H9 (cell line): ENCODE measurements around the gene DUSP23. TPM values are rescaled to one million over a fixed set of nuclear protein-coding genes. Genes with fewer than 3 reads are reported as not detected.
A peak's percentile ranks its signal among the peaks of the same experiment; 100 is the strongest.

Experiments
- DNase-seq: peaks from one replicate; pipeline ENCODE4 v3.0.0-alpha.2; 2017
- H2AFZ ChIP-seq: one replicate; pipeline ENCODE4 v1.6.1; 2013; ENCODE audit warnings: mild to moderate bottlenecking, low read length, control low read depth, moderate library complexity
- H2AK5ac ChIP-seq: 2 replicates; pipeline ENCODE4 v1.6.1; 2013; ENCODE audit warnings: low read length, control low read depth, mixed read lengths; ENCODE audit not compliant: insufficient read length
- H2BK120ac ChIP-seq: one replicate; pipeline ENCODE4 v1.6.1; 2013; ENCODE audit warnings: low read depth, mild to moderate bottlenecking, low read length, control low read depth, inconsistent platforms; ENCODE audit not compliant: poor library complexity, severe bottlenecking
- H2BK12ac ChIP-seq: 2 replicates; pipeline ENCODE4 v1.6.1; 2013; ENCODE audit warnings: low read length, control low read depth, mixed read lengths, low read depth; ENCODE audit not compliant: insufficient read length
- H2BK15ac ChIP-seq: 2 replicates; pipeline ENCODE4 v1.6.1; 2013; ENCODE audit warnings: low read depth, low read length, control low read depth
- H2BK20ac ChIP-seq: one replicate; pipeline ENCODE4 v1.6.1; 2013; ENCODE audit warnings: low read depth, mild to moderate bottlenecking, low read length, control low read depth, inconsistent platforms; ENCODE audit not compliant: poor library complexity, severe bottlenecking
- H2BK5ac ChIP-seq: 2 replicates; pipeline ENCODE4 v1.6.1; 2013; ENCODE audit warnings: low read length, control low read depth, mixed read lengths; ENCODE audit not compliant: insufficient read length
- H3K14ac ChIP-seq: 2 replicates; pipeline ENCODE4 v1.6.1; 2013; ENCODE audit warnings: low read length, control low read depth; ENCODE audit not compliant: insufficient read depth
- H3K18ac ChIP-seq: 2 replicates; pipeline ENCODE4 v1.6.1; 2013; ENCODE audit warnings: low read depth, mild to moderate bottlenecking, mixed read lengths, low read length, control low read depth; ENCODE audit not compliant: insufficient read length
- H3K23ac ChIP-seq: 2 replicates; pipeline ENCODE4 v1.6.1; 2013; ENCODE audit warnings: low read length, control low read depth, mixed read lengths, low read depth; ENCODE audit not compliant: insufficient read length
- H3K23me2 ChIP-seq: 2 replicates; pipeline ENCODE4 v1.6.1; 2013; ENCODE audit warnings: low read depth, mild to moderate bottlenecking, mixed read lengths, low read length, control low read depth; ENCODE audit not compliant: insufficient read length, poor library complexity, severe bottlenecking
- H3K27ac ChIP-seq: 2 replicates; pipeline ENCODE4 v1.5.1; 2013; ENCODE audit warnings: low read length, control low read depth, mixed read lengths, low read depth; ENCODE audit not compliant: insufficient read length
- H3K27me3 ChIP-seq: 2 replicates; pipeline ENCODE4 v1.6.1; 2013; ENCODE audit warnings: low read length, control low read depth, inconsistent platforms; ENCODE audit not compliant: insufficient read depth
- H3K4ac ChIP-seq: 2 replicates; pipeline ENCODE4 v1.6.1; 2013; ENCODE audit warnings: low read depth, mild to moderate bottlenecking, control low read depth, inconsistent platforms, low read length, moderate library complexity
- H3K4me1 ChIP-seq: 2 replicates; pipeline ENCODE4 v1.6.1; 2013; ENCODE audit warnings: low read length, control low read depth, inconsistent platforms; ENCODE audit not compliant: insufficient read depth
- H3K4me2 ChIP-seq: 2 replicates; pipeline ENCODE4 v1.6.1; 2013; ENCODE audit warnings: low read length, control low read depth, mixed read lengths; ENCODE audit not compliant: insufficient read length, insufficient read depth
- H3K56ac ChIP-seq: 2 replicates; pipeline ENCODE4 v1.6.1; 2013; ENCODE audit warnings: low read depth, mild to moderate bottlenecking, mixed read lengths, low read length, control low read depth; ENCODE audit not compliant: insufficient read length
- H3K79me1 ChIP-seq: 2 replicates; pipeline ENCODE4 v1.6.1; 2013; ENCODE audit warnings: low read depth, mild to moderate bottlenecking, moderate library complexity, low read length, control low read depth, inconsistent platforms; ENCODE audit not compliant: insufficient read depth, poor library complexity, severe bottlenecking
- H3K79me2 ChIP-seq: 2 replicates; pipeline ENCODE4 v1.6.1; 2013; ENCODE audit warnings: low read length, control low read depth, inconsistent platforms; ENCODE audit not compliant: insufficient read depth
- H3K9ac ChIP-seq: 2 replicates; pipeline ENCODE4 v1.6.1; 2013; ENCODE audit warnings: low read length, control low read depth, mixed read lengths; ENCODE audit not compliant: insufficient read length; ENCODE audit errors: extremely low read depth
- H3K9me3 ChIP-seq: one replicate; pipeline ENCODE4 v1.6.1; 2013; ENCODE audit warnings: low read depth, low read length, inconsistent platforms; ENCODE audit not compliant: control insufficient read depth
- H3T11ph ChIP-seq: one replicate; pipeline ENCODE4 v1.6.1; 2013; ENCODE audit warnings: mild to moderate bottlenecking, low read length, control low read depth, inconsistent platforms
- H4K20me1 ChIP-seq: one replicate; pipeline ENCODE4 v1.6.1; 2013; ENCODE audit not compliant: control insufficient read depth, insufficient read length, insufficient read depth
- H4K5ac ChIP-seq: 2 replicates; pipeline ENCODE4 v1.6.1; 2013; ENCODE audit warnings: low read depth, mild to moderate bottlenecking, mixed read lengths, low read length, control low read depth; ENCODE audit not compliant: insufficient read length
- H4K8ac ChIP-seq: replicated peaks from 2 replicates; pipeline ENCODE4 v1.6.1; 2013; ENCODE audit warnings: low read length, control low read depth, mixed read lengths, low read depth; ENCODE audit not compliant: insufficient read length
- H4K91ac ChIP-seq: 2 replicates; pipeline ENCODE4 v1.6.1; 2013; ENCODE audit warnings: low read depth, mild to moderate bottlenecking, moderate library complexity, mixed read lengths, low read length, control low read depth; ENCODE audit not compliant: insufficient read length
- H3K27ac Mint-ChIP-seq, 3 experiments: 2 replicates in 2 of 3; 3 replicates in 1 of 3; pipeline ENCODE4 v1.8.0; 2020 to 2021; ENCODE audit warnings: mixed read lengths in 3 of 3, mild to moderate bottlenecking in 1 of 3, moderate library complexity in 1 of 3
- H3K27me3 Mint-ChIP-seq: 2 replicates; pipeline ENCODE4 v1.8.0; 2021; ENCODE audit warnings: low read depth, mild to moderate bottlenecking, moderate library complexity, mixed read lengths
- H3K36me3 Mint-ChIP-seq, 3 experiments: 2 replicates in 2 of 3; 3 replicates in 1 of 3; pipeline ENCODE4 v1.8.0; 2020 to 2021; ENCODE audit warnings: low read depth in 3 of 3, mixed read lengths in 3 of 3; ENCODE audit not compliant: insufficient read depth in 1 of 3
- H3K4me1 Mint-ChIP-seq, 2 experiments: 2 replicates each; pipeline ENCODE4 v1.8.0; 2020; ENCODE audit warnings: mixed read lengths in 2 of 2
- H3K4me3 Mint-ChIP-seq, 2 experiments: 2 replicates in 1 of 2; 3 replicates in 1 of 2; pipeline ENCODE4 v1.8.0; 2020 to 2021; ENCODE audit warnings: mild to moderate bottlenecking in 2 of 2, mixed read lengths in 2 of 2, moderate library complexity in 1 of 2
- H3K9me3 Mint-ChIP-seq, 2 experiments: 2 replicates in 1 of 2; 3 replicates in 1 of 2; pipeline ENCODE4 v1.8.0; 2020; ENCODE audit warnings: mild to moderate bottlenecking in 2 of 2, mixed read lengths in 2 of 2, moderate library complexity in 1 of 2
- CTCF ChIP-seq: fragments of 200-600 bp; sonication (generic); conservative IDR thresholded peaks from 3 replicates; pipeline ENCODE4 v1.8.0; 2021; ENCODE audit warnings: antibody characterized with exemption, mild to moderate bottlenecking
- WGBS: extraction: QIAGEN DNeasy Blood & Tissue Kit; methylation state at CpG from one replicate; pipeline ENCODE4 v1.1.7; 2013; ENCODE audit warnings: missing lambda C conversion rate, low lambda C conversion rate, mixed read lengths; ENCODE audit not compliant: insufficient read length; ENCODE audit errors: extremely low coverage; 5-methylcytosine and 5-hydroxymethylcytosine counted together
- total RNA-seq: library from RNA; stranded (reverse); gene quantifications from 2 replicates; pipeline ENCODE4 v1.2.1, GENCODE V29; 2021

DUSP23 gene
- total RNA-seq, 1 experiment from 2014 or later, result 25.0 TPM

DNA sequence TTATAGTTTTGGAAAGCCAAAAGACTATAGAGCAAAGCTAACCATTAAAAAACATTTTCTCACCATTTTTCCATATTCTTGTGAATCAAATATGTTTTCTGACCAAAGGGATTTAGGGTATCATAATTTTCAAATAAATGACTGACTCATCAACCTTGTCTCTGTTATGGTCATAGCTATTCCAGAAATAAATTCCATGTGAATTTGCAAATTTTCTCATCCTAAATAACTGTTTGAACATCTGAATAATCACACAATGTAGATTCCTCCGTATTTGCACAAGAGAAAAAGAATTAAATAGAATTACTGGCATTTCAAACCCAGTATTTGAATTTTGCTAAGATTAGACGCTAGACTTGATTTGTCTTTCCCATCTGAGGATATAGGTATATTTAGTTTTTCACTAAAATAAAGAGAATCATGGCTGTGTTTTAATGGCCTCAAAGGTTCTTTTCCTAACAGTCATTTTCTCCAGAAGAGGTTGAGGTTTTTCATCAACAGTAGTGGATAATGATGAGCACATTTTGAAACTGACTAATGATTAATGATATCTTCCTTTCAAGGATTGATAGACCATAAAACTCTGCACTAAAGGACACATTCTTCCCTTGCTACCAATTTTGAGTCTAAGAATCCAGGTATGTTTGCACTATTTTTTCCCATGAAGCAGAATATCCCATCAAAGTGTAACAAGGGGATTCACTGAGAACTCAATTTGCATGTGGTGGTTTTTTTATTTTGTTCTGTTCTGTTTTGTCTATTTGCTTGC, 9.5 kb upstream of the DUSP23 start:
- Histone ChIP-seq H2BK15ac (no peak overlapping the region), H2AK5ac (no peak overlapping the region), H3K9ac (no peak overlapping the region), H4K91ac (no peak overlapping the region), H3K18ac (no peak overlapping the region), H3K27me3 (no peaks in the 10 kb centered on the region), H3T11ph (no peak overlapping the region), H3K79me1 (no peaks in the 10 kb centered on the region), H2BK120ac (no peak overlapping the region), H3K23me2 (no peaks in the 10 kb centered on the region), H4K8ac (no peak overlapping the region), H2BK12ac (no peak overlapping the region), H3K4ac (no peak overlapping the region), H4K20me1 (no peaks in the 10 kb centered on the region), H4K5ac (no peak overlapping the region), H3K4me1 (no peaks in the 10 kb centered on the region), H2AFZ (no peak overlapping the region), H3K9me3 (no peaks in the 10 kb centered on the region), H3K4me2 (no peak overlapping the region), H2BK20ac (no peak overlapping the region), H3K79me2 (no peaks in the 10 kb centered on the region), H2BK5ac (no peak overlapping the region), H3K14ac (no peak overlapping the region), H3K23ac (no peak overlapping the region), H3K56ac (no peak overlapping the region), H3K27ac (no peak overlapping the region)
- Mint-ChIP-seq H3K4me1 (peaks cover 11 to 13% of the 10 kb centered on the region in 2 experiments), H3K27me3 (peaks cover 3% of the 10 kb centered on the region), H3K4me3 (no peak overlapping the region), H3K9me3 (0 out of 5 replicates have a peak, but pooled peaks cover 0 to 2% of the 10 kb centered on the region in 2 experiments), H3K36me3 (no peaks in the 10 kb centered on the region; a peak in 1 of 7 replicates), H3K27ac (peak overlapping the region in 1 of 3 experiments; percentile 57; a peak in 1 of 7 replicates)
- DNase-seq, result no peak
- WGBS, result no CpG with 5 or more reads among the region's 2 CpGs
- no peak for TF ChIP-seq CTCF
